ENCODE results near the gene FMN1.
"Not testable (repeated sequence)": the region's sequence is repeated elsewhere in the genome, so short reads cannot be mapped to it uniquely, and the experiment has no call there.

The FMN1 gene

GRCh38 chr15:33074942-33075341 is 119.6 kb downstream of the FMN1 start:
- in situ Hi-C loops (cut with MboI; ENCODE audit: low pct_unique_long_range_greater_than_20kb, low sequenced_read_pairs), result no loop called here
- no peak for DNase-seq

GRCh38 chr15:33074212-33074611 is 120.3 kb downstream of the FMN1 start:
- in situ Hi-C loops (cut with MboI; ENCODE audit: low pct_unique_long_range_greater_than_20kb, low sequenced_read_pairs), result no loop called here

GRCh38 chr15:33071451-33071850 is 123.1 kb downstream of the FMN1 start:
- in situ Hi-C loops (cut with MboI; ENCODE audit: low pct_unique_long_range_greater_than_20kb, low sequenced_read_pairs), result no loop called here
- no peak for DNase-seq

More at GRCh38 chr15:33074212-33074611, 120.3 kb downstream of the FMN1 start:
- DNase-seq, result no peak

GRCh38 chr15:33069903-33070302 is 124.6 kb downstream of the FMN1 start:
- DNase-seq; in situ Hi-C loops (cut with MboI; ENCODE audit: low pct_unique_long_range_greater_than_20kb, low sequenced_read_pairs): not testable (repeated sequence)

GRCh38 chr15:33069161-33069560 is 125.4 kb downstream of the FMN1 start:
- no peak for DNase-seq
- in situ Hi-C loops (cut with MboI; ENCODE audit: low pct_unique_long_range_greater_than_20kb, low sequenced_read_pairs), result no loop called here

- in situ Hi-C loops (cut with MboI; ENCODE audit: low pct_unique_long_range_greater_than_20kb, low sequenced_read_pairs), result no loop called here
- no peak for DNase-seq
Measured at GRCh38 chr15:33068511-33068990, 126.0 kb downstream of the FMN1 start.

- in situ Hi-C loops (cut with MboI; ENCODE audit: low pct_unique_long_range_greater_than_20kb, low sequenced_read_pairs), result no loop called here
- DNase-seq, result peak; percentile 57
Measured at GRCh38 chr15:33068007-33068481, 126.5 kb downstream of the FMN1 start.

- in situ Hi-C loops (cut with MboI; ENCODE audit: low pct_unique_long_range_greater_than_20kb, low sequenced_read_pairs), result no loop called here
- DNase-seq, result no peak
Measured at GRCh38 chr15:33067456-33067855, 127.1 kb downstream of the FMN1 start.

- in situ Hi-C loops (cut with MboI; ENCODE audit: low pct_unique_long_range_greater_than_20kb, low sequenced_read_pairs), result no loop called here
- no peak for DNase-seq
Measured at GRCh38 chr15:33066584-33066983, 127.9 kb downstream of the FMN1 start.

GRCh38 chr15:33064878-33065277 is 129.6 kb downstream of the FMN1 start:
- DNase-seq, result no peak
- in situ Hi-C loops (cut with MboI; ENCODE audit: low pct_unique_long_range_greater_than_20kb, low sequenced_read_pairs), result no loop called here

- no peak for DNase-seq
- in situ Hi-C loops (cut with MboI; ENCODE audit: low pct_unique_long_range_greater_than_20kb, low sequenced_read_pairs), result no loop called here
Measured at GRCh38 chr15:33059184-33059583, 135.3 kb downstream of the FMN1 start.

GRCh38 chr15:33057845-33058244 is 136.7 kb downstream of the FMN1 start:
- in situ Hi-C loops (cut with MboI; ENCODE audit: low pct_unique_long_range_greater_than_20kb, low sequenced_read_pairs), result no loop called here
- DNase-seq, result no peak

- in situ Hi-C loops (cut with MboI; ENCODE audit: low pct_unique_long_range_greater_than_20kb, low sequenced_read_pairs), result no loop called here
- no peak for DNase-seq
Measured at GRCh38 chr15:33055962-33056361, 138.6 kb downstream of the FMN1 start.

- DNase-seq, result no peak
- in situ Hi-C loops (cut with MboI; ENCODE audit: low pct_unique_long_range_greater_than_20kb, low sequenced_read_pairs), result no loop called here
Measured at GRCh38 chr15:33051528-33051927, 143.0 kb downstream of the FMN1 start.

GRCh38 chr15:33048255-33048654 is 146.3 kb downstream of the FMN1 start:
- no peak for DNase-seq
- in situ Hi-C loops (cut with MboI; ENCODE audit: low pct_unique_long_range_greater_than_20kb, low sequenced_read_pairs), result no loop called here

- in situ Hi-C loops (cut with MboI; ENCODE audit: low pct_unique_long_range_greater_than_20kb, low sequenced_read_pairs), result no loop called here
- no peak for DNase-seq
Measured at GRCh38 chr15:33047077-33047476, 147.4 kb downstream of the FMN1 start.

GRCh38 chr15:33046329-33046728 is 148.2 kb downstream of the FMN1 start:
- no peak for DNase-seq
- in situ Hi-C loops (cut with MboI; ENCODE audit: low pct_unique_long_range_greater_than_20kb, low sequenced_read_pairs), result no loop called here

GRCh38 chr15:33045066-33045810 is 149.3 kb downstream of the FMN1 start:
- in situ Hi-C loops (cut with MboI; ENCODE audit: low pct_unique_long_range_greater_than_20kb, low sequenced_read_pairs), result no loop called here
- no peak for DNase-seq

GRCh38 chr15:33044598-33044997 is 149.9 kb downstream of the FMN1 start:
- DNase-seq, result no peak
- in situ Hi-C loops (cut with MboI; ENCODE audit: low pct_unique_long_range_greater_than_20kb, low sequenced_read_pairs), result no loop called here

- DNase-seq, result no peak
- in situ Hi-C loops (cut with MboI; ENCODE audit: low pct_unique_long_range_greater_than_20kb, low sequenced_read_pairs), result no loop called here
Measured at GRCh38 chr15:33043636-33044035, 150.9 kb downstream of the FMN1 start.

GRCh38 chr15:33040496-33040895 is 154.0 kb downstream of the FMN1 start:
- no peak for DNase-seq
- in situ Hi-C loops (cut with MboI; ENCODE audit: low pct_unique_long_range_greater_than_20kb, low sequenced_read_pairs), result no loop called here

All from KBM-7 (cell line).